Liver (tissue), 9 donors: ENCODE measurements around the gene PPP2R2B. TPM values are rescaled to one million over a fixed set of nuclear protein-coding genes. Genes with fewer than 3 reads are reported as not detected.

ENCODE experiments used
- DNase-seq: peaks from one replicate; pipeline ENCODE4 v3.0.0-alpha.2; 2017; ENCODE audit warnings: low spot score
- H3K27ac ChIP-seq, 2 donors: one replicate each; pipeline ENCODE4 v1.7.0; 2013; ENCODE audit warnings: inconsistent platforms in 2 of 2, low read length in 2 of 2, control low read depth in 1 of 2, low read depth in 1 of 2, mild to moderate bottlenecking in 1 of 2
- H3K27me3 ChIP-seq, 4 donors: one replicate each; pipeline versions ENCODE4 v1.6.1 to v1.7.0; 2013; ENCODE audit warnings: low read length in 3 of 4, inconsistent platforms in 1 of 4, mild to moderate bottlenecking in 1 of 4, moderate library complexity in 1 of 4; ENCODE audit not compliant: control insufficient read depth in 4 of 4, insufficient read depth in 4 of 4
- H3K36me3 ChIP-seq, 4 donors: one replicate each; pipeline versions ENCODE4 v1.6.1 to v1.7.0; 2013; ENCODE audit warnings: low read length in 3 of 4, mild to moderate bottlenecking in 3 of 4, low read depth in 1 of 4, moderate library complexity in 1 of 4; ENCODE audit not compliant: control insufficient read depth in 4 of 4, insufficient read depth in 3 of 4
- H3K4me1 ChIP-seq, 4 donors: one replicate each; pipeline versions ENCODE4 v1.6.1 to v1.7.0; 2013; ENCODE audit warnings: low read length in 3 of 4, mild to moderate bottlenecking in 3 of 4, moderate library complexity in 1 of 4; ENCODE audit not compliant: control insufficient read depth in 4 of 4, insufficient read depth in 4 of 4
- H3K4me3 ChIP-seq, 3 donors: one replicate each; pipeline versions ENCODE4 v1.6.1 to v1.7.0; 2013; ENCODE audit warnings: low read length in 3 of 3, control low read depth in 1 of 3, low read depth in 1 of 3, mild to moderate bottlenecking in 1 of 3
- H3K9ac ChIP-seq, 2 donors: one replicate each; pipeline ENCODE4 v1.7.0; 2013; ENCODE audit warnings: low read length in 2 of 2, mild to moderate bottlenecking in 2 of 2, moderate library complexity in 2 of 2, control low read depth in 1 of 2, low read depth in 1 of 2
- H3K9me3 ChIP-seq, 4 donors: one replicate each; pipeline versions ENCODE4 v1.6.1 to v1.7.0; 2013; ENCODE audit warnings: low read length in 3 of 4; ENCODE audit not compliant: control insufficient read depth in 4 of 4
- EGR1 ChIP-seq, 2 donors: IDR thresholded peaks; 2 replicates each; pipeline ENCODE4 v1.6.1; 2016 to 2018; ENCODE audit warnings: antibody characterized with exemption in 2 of 2, low read depth in 2 of 2
- FOXA1 ChIP-seq: IDR thresholded peaks from 2 replicates; pipeline ENCODE4 v1.6.1; 2016; ENCODE audit warnings: antibody characterized with exemption
- FOXA2 ChIP-seq: IDR thresholded peaks from 2 replicates; pipeline ENCODE4 v1.6.1; 2016; ENCODE audit warnings: antibody characterized with exemption
- GABPA ChIP-seq, 2 donors: IDR thresholded peaks in 1 of 2; conservative IDR thresholded peaks in 1 of 2; 2 replicates each; pipeline ENCODE4 v1.6.1; 2016; ENCODE audit warnings: antibody characterized with exemption in 2 of 2, mild to moderate bottlenecking in 1 of 2, moderate library complexity in 1 of 2
- HNF4A ChIP-seq, 2 donors: conservative IDR thresholded peaks; 2 replicates each; pipeline ENCODE4 v1.6.1; 2016; ENCODE audit warnings: antibody characterized with exemption in 2 of 2, mild to moderate bottlenecking in 2 of 2
- HNF4G ChIP-seq: IDR thresholded peaks from 2 replicates; pipeline ENCODE4 v1.6.1; 2016; ENCODE audit warnings: antibody characterized with exemption
- JUND ChIP-seq, 2 donors: IDR thresholded peaks; 2 replicates each; pipeline ENCODE4 v1.6.1; 2016; ENCODE audit warnings: antibody characterized with exemption in 2 of 2
- NR2F2 ChIP-seq: IDR thresholded peaks from 2 replicates; pipeline ENCODE4 v1.6.1; 2016; ENCODE audit warnings: antibody characterized with exemption
- RAD21 ChIP-seq, 2 donors: IDR thresholded peaks; 2 replicates each; pipeline ENCODE4 v1.6.1; 2016; ENCODE audit warnings: antibody characterized with exemption in 2 of 2, mild to moderate bottlenecking in 2 of 2
- RXRA ChIP-seq, 2 donors: IDR thresholded peaks; 2 replicates each; pipeline ENCODE4 v1.6.1; 2017 to 2018; ENCODE audit warnings: antibody characterized with exemption in 2 of 2, mild to moderate bottlenecking in 1 of 2
- SP1 ChIP-seq: IDR thresholded peaks from 2 replicates; pipeline ENCODE4 v1.6.1; 2018; ENCODE audit warnings: antibody characterized with exemption, mild to moderate bottlenecking
- TAF1 ChIP-seq: conservative IDR thresholded peaks from 2 replicates; pipeline ENCODE4 v1.6.1; 2016; ENCODE audit warnings: antibody characterized with exemption, mild to moderate bottlenecking
- YY1 ChIP-seq: IDR thresholded peaks from 2 replicates; pipeline ENCODE4 v1.6.1; 2016; ENCODE audit warnings: antibody characterized with exemption, mild to moderate bottlenecking
- WGBS: extraction: QIAGEN DNeasy Blood & Tissue Kit; methylation state at CpG from one replicate; pipeline ENCODE4 v1.1.7; 2013; 5-methylcytosine and 5-hydroxymethylcytosine counted together
- polyA plus RNA-seq, 2 donors: library from polyadenylated mRNA; stranded (reverse) in 1 of 2; unstranded in 1 of 2; fragments of 200-250 nt in 1 of 2; fragments of >200 nt in 1 of 2; fragmentation: Nextera tagmentation in 1 of 2; extraction: Ambion mirVana in 1 of 2; gene quantifications; one replicate each; pipeline versions ENCODE4 v1.2.1 to v1.2.3, GENCODE V29; 2013 to 2015
- total RNA-seq, 2 donors: library from RNA; depleted of rRNA; stranded (reverse); fragments of >200 nt; gene quantifications; one replicate each; pipeline ENCODE4 v1.2.3, GENCODE V29; 2014
- TF ChIP-seq, protein P1 (sequence below): IDR thresholded peaks from 2 replicates; pipeline ENCODE4 v1.6.1; 2016; ENCODE audit warnings: antibody characterized with exemption
- TF ChIP-seq, protein P2 (sequence below): IDR thresholded peaks from 2 replicates; pipeline ENCODE4 v1.6.1; 2016; ENCODE audit warnings: antibody characterized with exemption
- TF ChIP-seq, protein P3 (sequence below): fragments of 150-350 bp; IDR thresholded peaks from 2 replicates; pipeline ENCODE4 v1.5.1; 2017; ENCODE audit warnings: improper control_type of control experiment, low read depth, low read length; ENCODE audit not compliant: missing input control
- TF ChIP-seq, protein P4 (sequence below): IDR thresholded peaks from 2 replicates; pipeline ENCODE4 v1.6.1; 2016; ENCODE audit warnings: antibody characterized with exemption, mild to moderate bottlenecking
- TF ChIP-seq, protein P5 (sequence below): IDR thresholded peaks from 2 replicates; pipeline ENCODE4 v1.6.1; 2016; ENCODE audit warnings: antibody characterized with exemption
- donor health status: healthy.
- donor health status: healthy.
- donor health status: healthy.
- donor health status: healthy.
- donor health status: healthy.

The PPP2R2B gene
- total and polyA plus RNA-seq, 4 donors, result 0.15 to 6.3 (median 0.40) TPM

DNA sequence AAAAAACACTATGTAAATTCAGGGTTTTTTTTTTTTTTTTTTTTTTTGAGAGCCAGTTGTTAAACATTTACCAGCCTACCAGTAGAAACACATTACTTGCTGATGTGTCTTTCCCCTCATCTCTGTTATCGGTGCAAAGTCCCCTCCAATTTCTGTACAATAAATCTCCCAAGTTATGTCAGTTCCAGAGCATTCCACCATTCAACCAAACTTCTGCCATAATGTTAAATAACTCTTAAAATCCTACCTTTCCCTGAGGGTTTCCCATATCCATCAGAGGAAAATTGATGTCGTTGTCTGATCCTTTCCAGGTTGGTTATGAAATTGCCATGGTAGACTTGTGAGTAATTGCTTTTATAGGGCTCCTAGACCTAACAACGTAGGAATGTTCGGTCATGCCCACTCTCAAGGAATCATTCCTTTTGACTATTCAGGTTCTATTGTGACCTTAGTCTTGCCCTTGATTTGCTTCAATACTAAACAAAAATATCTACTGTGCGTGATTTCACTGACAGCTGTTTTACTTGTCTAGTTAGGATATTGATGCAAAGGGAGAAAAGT is 5.6 kb upstream of the PPP2R2B start:
- Histone ChIP-seq H3K4me1 (no peaks in the 10 kb centered on the region), H3K27ac (no peak overlapping the region), H3K27me3 (no peaks in the 10 kb centered on the region), H3K9me3 (no peaks in the 10 kb centered on the region), H3K9ac (no peak overlapping the region), H3K36me3 (no peaks in the 10 kb centered on the region), H3K4me3 (no peak overlapping the region)
- WGBS, result 68% methylated on average over 5 of the region's 5 CpGs
- DNase-seq, result no peak
- TF ChIP-seq, protein P1, sequence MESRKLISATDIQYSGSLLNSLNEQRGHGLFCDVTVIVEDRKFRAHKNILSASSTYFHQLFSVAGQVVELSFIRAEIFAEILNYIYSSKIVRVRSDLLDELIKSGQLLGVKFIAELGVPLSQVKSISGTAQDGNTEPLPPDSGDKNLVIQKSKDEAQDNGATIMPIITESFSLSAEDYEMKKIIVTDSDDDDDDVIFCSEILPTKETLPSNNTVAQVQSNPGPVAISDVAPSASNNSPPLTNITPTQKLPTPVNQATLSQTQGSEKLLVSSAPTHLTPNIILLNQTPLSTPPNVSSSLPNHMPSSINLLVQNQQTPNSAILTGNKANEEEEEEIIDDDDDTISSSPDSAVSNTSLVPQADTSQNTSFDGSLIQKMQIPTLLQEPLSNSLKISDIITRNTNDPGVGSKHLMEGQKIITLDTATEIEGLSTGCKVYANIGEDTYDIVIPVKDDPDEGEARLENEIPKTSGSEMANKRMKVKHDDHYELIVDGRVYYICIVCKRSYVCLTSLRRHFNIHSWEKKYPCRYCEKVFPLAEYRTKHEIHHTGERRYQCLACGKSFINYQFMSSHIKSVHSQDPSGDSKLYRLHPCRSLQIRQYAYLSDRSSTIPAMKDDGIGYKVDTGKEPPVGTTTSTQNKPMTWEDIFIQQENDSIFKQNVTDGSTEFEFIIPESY, result no peak
- no peak for TF ChIP-seq TAF1
- no peak for TF ChIP-seq EGR1 (IDR thresholded peaks at IDR 0.05; ENCODE audit: low read depth in 2 of 2)
- no peak for TF ChIP-seq FOXA2
- TF ChIP-seq NR2F2, result no peak
- no peak for TF ChIP-seq FOXA1
- TF ChIP-seq, protein P2, sequence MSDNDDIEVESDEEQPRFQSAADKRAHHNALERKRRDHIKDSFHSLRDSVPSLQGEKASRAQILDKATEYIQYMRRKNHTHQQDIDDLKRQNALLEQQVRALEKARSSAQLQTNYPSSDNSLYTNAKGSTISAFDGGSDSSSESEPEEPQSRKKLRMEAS, result no peak
- TF ChIP-seq RXRA (IDR thresholded peaks at IDR 0.05), result no peak
- no peak for TF ChIP-seq JUND (IDR thresholded peaks at IDR 0.05)
- TF ChIP-seq RAD21 (IDR thresholded peaks at IDR 0.05), result no peak
- TF ChIP-seq HNF4A (conservative IDR thresholded peaks at IDR 0.05), result no peak
- TF ChIP-seq YY1, result no peak
- TF ChIP-seq GABPA (IDR thresholded peaks at IDR 0.05 in 1 of 2, conservative IDR thresholded peaks at IDR 0.05 in 1 of 2), result no peak
- TF ChIP-seq, protein P3, sequence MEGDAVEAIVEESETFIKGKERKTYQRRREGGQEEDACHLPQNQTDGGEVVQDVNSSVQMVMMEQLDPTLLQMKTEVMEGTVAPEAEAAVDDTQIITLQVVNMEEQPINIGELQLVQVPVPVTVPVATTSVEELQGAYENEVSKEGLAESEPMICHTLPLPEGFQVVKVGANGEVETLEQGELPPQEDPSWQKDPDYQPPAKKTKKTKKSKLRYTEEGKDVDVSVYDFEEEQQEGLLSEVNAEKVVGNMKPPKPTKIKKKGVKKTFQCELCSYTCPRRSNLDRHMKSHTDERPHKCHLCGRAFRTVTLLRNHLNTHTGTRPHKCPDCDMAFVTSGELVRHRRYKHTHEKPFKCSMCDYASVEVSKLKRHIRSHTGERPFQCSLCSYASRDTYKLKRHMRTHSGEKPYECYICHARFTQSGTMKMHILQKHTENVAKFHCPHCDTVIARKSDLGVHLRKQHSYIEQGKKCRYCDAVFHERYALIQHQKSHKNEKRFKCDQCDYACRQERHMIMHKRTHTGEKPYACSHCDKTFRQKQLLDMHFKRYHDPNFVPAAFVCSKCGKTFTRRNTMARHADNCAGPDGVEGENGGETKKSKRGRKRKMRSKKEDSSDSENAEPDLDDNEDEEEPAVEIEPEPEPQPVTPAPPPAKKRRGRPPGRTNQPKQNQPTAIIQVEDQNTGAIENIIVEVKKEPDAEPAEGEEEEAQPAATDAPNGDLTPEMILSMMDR, result no peak
- TF ChIP-seq, protein P4, sequence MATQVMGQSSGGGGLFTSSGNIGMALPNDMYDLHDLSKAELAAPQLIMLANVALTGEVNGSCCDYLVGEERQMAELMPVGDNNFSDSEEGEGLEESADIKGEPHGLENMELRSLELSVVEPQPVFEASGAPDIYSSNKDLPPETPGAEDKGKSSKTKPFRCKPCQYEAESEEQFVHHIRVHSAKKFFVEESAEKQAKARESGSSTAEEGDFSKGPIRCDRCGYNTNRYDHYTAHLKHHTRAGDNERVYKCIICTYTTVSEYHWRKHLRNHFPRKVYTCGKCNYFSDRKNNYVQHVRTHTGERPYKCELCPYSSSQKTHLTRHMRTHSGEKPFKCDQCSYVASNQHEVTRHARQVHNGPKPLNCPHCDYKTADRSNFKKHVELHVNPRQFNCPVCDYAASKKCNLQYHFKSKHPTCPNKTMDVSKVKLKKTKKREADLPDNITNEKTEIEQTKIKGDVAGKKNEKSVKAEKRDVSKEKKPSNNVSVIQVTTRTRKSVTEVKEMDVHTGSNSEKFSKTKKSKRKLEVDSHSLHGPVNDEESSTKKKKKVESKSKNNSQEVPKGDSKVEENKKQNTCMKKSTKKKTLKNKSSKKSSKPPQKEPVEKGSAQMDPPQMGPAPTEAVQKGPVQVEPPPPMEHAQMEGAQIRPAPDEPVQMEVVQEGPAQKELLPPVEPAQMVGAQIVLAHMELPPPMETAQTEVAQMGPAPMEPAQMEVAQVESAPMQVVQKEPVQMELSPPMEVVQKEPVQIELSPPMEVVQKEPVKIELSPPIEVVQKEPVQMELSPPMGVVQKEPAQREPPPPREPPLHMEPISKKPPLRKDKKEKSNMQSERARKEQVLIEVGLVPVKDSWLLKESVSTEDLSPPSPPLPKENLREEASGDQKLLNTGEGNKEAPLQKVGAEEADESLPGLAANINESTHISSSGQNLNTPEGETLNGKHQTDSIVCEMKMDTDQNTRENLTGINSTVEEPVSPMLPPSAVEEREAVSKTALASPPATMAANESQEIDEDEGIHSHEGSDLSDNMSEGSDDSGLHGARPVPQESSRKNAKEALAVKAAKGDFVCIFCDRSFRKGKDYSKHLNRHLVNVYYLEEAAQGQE, result no peak
- no peak for TF ChIP-seq SP1
- TF ChIP-seq, protein P5, sequence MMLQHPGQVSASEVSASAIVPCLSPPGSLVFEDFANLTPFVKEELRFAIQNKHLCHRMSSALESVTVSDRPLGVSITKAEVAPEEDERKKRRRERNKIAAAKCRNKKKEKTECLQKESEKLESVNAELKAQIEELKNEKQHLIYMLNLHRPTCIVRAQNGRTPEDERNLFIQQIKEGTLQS, result no peak
- TF ChIP-seq HNF4G, result no peak
